GM18519 (cell line): Measurements from ENCODE around the gene FBXL4.
A peak's percentile ranks its signal among the peaks of the same experiment; 100 is the strongest.

ENCODE experiments used
- ATAC-seq: cut with Tn5 transposase; IDR thresholded peaks from one replicate; pipeline ENCODE4 v1.9.1; 2021; ENCODE audit warnings: mild to moderate bottlenecking, moderate library complexity; ENCODE audit not compliant: unreplicated experiment, low FRiP score

Gene FBXL4

DNA sequence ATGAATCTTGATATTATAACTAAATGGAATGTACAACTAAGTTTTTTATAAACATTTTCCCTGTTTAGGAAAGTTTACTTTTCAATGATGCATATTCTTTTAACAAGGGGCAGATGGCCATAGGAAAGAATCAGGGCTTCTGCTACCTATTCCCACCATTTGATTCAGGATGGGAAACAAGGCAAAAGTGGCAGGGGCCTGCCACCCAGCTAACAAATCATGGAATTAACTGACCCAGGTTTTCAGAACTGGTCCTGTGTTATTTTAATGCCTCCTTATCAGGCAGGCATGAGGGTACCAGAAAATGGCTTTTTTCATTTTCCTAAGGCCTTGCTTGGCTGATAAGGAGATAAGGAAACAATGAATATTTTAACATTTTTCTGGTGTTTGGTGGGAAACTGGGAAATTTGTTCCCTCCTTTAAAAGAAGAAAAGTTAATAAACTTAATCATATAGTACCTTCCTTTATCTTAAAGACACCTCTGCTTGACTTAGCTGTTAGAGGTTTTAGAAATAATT lies 106.7 kb downstream of the FBXL4 start:
- no peak for ATAC-seq

DNA sequence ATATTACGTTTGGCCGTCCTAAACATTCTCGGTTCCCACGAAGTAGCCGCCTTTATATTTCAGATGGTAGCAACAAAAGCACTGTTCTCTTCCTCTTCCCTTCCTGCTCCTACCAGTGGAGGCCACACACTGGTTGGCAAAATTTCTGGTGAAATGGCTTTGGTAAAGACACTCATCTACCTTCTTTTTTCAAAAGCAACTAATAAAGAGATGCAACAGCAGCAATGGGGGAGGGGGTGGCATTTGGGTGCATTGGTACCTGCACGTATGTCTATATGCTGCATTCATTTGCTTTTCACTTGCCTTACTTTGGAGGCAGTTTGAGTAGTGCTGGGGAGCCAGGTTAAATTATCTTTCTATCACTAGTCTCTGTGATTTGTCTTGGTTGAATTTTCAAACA lies 107.4 kb downstream of the FBXL4 start:
- ATAC-seq, result no peak

DNA sequence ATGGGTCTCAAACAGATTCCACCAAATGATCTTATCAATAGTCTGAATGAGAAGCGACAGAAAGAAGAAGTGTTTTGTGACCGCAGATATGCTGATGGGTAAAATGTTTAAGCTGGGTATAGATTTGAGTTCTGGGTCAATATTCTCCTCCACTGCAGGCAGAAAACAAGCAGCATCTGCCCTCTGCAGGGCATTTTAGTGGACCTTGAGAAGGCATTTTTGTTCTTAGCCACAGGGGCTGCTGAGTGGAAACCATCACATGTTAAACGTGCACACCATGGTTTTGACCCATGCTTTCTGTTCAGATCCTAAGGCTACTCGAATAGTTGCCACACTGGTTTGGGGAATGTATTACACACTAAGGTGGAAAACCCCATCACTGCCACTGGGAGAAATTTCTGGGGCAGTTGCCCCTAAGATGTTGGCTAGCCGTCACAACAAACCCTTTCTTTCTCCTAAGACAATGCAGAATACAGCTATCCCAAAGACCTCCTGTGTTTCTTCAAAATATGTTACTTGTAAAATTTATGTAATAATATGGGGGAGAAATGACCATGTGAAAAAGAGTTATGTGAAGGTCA lies 107.9 kb downstream of the FBXL4 start:
- no peak for ATAC-seq

DNA sequence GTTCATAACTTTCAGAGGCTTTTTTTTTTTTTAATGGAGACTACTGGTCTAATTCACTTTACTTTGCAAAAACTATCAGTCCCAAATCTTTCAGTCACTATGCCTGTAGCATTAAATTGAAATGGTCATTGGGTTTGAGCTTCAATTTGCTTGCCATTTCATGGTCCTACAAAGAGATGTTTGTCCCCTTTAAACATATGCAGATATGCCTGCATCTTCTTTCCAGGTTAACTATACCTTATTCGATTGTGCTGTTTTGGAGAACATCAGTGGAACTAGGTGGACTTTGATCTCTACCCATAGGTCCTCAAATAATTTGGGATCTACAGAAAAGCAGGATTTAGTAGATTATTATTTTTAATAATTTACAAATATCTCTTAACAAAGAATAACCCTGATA lies 108.8 kb downstream of the FBXL4 start:
- no peak for ATAC-seq

DNA sequence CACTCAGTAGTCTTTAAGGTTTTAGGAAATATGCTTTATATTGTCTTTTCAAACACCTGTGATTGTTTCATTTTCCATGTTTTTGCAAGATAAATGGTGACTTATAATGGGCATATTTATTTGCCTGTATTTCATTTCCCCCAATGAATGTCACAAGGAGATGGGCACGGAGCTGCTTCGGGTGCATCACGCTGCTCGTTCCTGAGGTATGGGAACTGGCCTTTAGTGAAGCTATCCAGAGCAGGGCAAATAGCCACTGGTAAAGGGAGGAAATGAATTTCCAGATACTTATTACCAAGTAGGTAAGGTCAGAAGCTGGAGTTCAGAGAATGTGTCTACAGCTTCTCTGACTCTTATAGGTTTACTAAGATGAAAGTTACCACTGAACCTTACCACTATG lies 109.7 kb downstream of the FBXL4 start:
- no peak for ATAC-seq

DNA sequence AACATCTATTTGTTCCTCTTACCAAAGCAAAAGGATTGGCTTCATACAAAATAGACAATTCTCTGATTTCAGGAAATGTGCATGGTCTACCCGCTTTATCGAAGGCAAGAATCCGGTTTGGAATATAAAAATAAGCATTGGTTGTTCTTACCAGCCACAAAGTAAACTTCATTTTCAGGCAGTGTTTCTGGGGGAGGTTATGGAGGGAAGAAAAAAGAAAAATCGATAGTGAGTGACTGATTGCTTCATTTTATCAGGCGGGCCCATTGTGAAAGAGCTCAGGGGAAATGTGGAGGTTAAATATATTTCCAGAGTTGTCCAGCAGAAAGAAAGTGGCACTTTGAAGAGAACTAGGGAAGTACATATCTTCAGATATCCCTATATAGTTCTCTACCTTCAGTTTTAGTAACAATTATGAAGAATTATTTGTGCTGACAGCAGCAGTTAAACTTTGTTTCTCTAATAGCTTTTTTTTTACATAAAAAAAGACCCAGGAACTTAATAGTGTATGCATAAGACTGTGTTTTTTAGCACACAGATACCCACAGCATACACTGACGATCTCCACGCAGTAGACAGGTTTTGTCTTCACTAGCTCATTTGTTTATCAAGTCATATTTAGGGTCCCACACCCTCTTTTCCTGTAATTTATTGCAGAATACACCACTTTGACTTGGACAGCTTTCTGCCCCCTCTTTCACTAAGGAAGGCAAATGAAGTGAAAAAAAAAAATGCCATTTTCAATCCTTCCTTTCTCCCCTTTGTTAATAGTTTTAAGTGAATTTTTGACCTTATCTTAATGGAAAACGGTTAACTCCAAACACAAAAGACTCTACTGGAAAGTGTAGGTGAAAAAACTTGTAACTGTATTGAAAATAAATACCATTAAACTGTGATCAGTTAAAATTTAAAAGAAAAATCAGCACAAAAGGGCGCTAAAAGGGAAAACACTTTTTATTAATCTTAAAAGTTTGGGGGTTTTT lies 110.5 kb downstream of the FBXL4 start:
- ATAC-seq, result no peak

DNA sequence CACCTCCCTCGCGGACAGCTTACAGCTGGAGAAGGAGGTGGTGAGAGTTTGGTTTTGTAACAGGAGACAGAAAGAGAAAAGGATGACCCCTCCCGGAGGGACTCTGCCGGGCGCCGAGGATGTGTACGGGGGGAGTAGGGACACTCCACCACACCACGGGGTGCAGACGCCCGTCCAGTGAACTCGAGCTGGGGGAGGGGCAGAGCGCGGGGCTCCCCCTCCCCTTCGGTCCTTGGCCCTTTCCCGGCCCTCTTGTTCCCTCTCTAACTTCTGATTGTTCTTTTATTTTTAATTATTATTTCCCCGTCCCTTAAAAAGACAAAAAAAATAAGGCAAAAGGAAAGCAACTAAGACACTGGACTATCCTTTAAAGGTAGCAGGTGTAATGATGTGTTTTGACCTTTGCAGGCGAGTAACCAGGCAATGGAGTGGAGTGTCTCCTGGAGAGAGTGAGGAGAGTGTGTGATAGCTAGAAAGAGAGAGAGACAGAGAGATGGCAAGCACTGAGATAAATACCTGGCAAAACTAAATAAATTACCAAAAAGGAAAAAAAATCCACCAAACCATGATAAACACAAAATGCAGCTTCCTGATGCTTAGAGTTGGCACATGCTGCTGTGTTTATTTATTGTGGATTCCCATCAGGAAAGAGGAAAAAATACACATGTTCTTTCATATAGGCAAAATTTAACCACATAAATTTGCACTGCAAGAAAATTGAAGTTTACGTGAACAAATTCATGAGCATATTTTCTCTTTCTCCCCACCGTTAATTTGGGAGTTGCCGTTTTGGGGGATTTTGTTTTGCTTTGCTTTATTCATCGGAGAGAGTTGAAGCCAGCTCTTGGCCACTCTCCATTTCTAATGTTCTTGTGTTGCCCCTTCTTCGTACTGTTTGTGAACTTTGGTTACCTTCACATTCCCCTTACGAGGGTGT lies 111.5 kb downstream of the FBXL4 start:
- ATAC-seq, result no peak

DNA sequence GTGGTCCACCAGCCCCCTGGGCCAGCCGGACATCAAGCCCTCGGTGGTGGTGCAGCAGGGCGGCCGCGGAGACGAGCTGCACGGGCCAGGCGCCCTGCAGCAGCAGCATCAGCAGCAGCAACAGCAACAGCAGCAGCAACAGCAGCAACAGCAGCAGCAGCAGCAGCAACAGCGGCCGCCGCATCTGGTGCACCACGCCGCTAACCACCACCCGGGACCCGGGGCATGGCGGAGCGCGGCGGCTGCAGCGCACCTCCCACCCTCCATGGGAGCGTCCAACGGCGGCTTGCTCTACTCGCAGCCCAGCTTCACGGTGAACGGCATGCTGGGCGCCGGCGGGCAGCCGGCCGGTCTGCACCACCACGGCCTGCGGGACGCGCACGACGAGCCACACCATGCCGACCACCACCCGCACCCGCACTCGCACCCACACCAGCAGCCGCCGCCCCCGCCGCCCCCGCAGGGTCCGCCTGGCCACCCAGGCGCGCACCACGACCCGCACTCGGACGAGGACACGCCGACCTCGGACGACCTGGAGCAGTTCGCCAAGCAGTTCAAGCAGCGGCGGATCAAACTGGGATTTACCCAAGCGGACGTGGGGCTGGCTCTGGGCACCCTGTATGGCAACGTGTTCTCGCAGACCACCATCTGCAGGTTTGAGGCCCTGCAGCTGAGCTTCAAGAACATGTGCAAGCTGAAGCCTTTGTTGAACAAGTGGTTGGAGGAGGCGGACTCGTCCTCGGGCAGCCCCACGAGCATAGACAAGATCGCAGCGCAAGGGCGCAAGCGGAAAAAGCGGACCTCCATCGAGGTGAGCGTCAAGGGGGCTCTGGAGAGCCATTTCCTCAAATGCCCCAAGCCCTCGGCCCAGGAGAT lies 112.4 kb downstream of the FBXL4 start:
- no peak for ATAC-seq

DNA sequence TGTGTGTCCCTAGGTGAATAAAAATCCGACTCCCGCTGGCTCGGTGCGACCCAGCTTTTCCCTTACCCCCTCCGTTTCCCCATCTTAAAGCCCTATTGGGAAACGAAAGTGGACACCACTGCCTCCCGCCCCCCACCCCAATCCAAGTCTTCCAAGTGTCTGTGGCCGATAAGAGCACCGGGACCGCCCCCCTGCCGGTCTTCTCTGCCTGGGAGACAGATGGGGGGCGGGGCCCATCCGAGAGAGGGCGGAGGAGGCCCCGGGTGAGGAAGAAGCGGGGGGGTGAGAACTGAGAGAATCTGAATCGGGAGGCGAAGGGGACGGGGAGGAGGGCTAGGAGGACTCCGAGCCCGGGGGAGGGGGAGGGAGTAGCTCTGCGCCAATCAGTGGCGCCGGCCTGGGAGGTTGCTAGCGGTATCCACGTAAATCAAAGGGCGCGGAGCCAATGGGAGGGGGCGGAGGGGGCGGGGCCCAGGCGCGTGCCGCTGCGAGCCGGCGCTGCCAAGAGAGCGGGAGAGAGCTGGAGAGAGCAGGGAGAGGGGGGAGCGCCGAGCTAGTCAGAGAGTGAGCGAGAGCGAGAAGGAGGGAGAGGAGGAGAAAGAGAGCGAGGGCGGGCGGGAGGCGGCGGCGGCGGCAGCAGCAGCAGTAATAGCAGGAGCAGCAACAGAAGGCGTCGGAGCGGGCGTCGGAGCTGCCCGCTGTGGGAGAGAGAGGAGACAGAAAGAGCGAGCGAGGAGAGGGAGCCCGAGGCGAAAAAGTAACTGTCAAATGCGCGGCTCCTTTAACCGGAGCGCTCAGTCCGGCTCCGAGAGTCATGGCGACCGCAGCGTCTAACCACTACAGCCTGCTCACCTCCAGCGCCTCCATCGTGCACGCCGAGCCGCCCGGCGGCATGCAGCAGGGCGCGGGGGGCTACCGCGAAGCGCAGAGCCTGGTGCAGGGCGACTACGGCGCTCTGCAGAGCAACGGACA lies 113.4 kb downstream of the FBXL4 start, which contains the start of gene POU3F2:
Gene POU3F2, plus strand, starts transcription at position 515 of the 972 bp plus-strand sequence. Its CDS starts 300 bp downstream, at position 815.
- ATAC-seq, result peak; percentile 61

DNA sequence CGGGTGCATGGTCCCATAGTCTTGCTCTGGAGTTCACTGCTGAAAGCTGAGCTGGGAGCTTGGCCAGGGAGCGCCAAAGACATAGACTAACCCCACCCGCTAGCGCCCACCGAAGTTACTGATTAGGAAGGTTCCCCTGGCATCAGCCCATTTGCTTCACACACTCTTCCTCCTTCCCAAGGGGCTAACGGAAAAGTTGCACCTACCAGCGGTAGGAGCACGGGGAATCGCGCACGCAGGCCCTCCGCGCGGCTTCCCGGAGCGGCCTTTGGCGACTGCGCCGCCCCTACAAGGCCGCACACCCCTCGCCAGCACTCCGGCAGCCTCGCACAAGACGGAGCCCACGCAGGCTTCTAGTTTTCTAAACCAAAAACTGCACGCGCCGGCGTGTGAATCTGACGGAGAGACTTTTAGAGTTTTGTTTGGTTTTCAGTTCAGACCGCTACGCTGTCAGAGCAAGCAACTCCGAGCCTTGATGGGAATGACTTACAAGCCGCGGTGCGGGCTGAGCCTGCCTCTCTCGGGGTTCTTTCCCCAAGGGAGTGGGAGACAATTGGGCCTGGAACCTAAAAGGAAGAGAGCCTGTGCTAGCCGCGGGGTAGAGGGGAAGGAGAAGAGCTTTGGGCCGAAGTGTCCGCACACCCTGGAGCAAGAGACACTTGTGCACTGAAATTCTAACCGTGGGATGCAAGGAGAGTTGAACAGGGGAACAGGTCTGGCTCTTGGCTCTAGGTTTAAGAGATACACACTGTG lies 114.3 kb downstream of the FBXL4 start:
- ATAC-seq, result no peak

DNA sequence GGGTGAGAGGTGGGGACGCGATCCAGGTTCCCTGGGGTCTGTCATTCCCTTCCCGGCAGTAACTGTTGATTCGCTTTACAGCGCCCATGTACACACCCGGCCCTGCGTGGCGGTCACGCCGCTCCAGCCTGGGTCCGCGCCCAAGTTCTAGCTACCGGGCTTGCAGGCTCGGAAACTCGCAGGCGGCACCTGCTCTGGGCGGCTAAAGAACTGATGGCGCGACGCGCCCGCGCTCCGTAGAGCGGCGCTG lies 114.8 kb downstream of the FBXL4 start:
- ATAC-seq, result no peak

DNA sequence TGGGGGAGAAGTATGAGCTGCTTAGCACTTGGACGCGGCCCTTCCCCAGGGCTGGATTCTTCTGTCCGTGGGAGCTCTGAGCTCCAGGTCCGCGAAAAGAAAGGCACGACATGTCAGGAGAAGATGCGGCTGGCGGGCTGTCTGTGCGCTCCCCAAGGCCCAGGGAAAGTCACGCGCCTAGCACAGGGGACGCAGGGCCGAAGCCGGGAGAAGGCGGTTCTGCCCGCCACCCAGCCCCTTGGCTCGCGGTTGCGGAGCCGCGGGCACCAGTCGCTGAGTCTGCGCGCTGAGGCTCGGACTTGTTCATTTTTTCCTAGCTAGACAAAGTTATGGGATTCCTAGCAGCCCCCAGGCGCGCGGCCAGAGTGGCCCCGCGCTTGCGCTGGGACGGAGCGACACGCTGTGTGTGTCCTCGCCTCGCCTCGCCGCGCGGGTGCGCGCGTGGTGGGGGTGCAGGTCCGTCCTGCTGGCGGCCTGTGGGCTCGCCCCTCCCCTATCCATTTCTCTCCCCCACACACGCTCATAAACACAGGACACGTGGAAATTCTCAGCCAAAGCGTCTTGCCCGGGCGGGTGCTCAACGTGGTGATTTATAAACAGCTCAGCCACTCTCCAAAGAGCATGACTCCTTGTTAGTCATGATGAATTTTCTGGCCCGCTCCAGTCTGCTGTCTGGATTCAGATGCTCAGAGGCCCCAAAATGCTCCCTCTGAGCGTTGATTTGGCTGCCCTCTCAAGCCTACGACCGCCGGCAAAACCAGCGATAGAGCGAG lies 115.3 kb downstream of the FBXL4 start:
- ATAC-seq, result no peak

DNA sequence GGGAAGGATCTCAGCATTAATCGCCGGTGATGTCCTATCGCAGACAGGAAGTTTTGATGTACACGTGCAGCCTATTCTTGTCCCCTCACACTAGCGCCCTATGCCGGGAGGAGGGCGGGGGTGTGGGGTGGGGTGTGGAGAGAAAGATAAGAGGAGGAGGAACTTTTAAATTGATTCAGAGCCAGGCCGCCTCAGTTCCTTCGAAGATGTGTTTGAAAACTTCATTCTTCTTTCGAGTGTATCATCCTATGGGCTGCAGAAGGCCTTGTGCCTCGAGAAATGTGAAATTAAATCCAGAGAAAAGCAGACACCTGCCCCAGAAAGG lies 115.8 kb downstream of the FBXL4 start:
- no peak for ATAC-seq

DNA sequence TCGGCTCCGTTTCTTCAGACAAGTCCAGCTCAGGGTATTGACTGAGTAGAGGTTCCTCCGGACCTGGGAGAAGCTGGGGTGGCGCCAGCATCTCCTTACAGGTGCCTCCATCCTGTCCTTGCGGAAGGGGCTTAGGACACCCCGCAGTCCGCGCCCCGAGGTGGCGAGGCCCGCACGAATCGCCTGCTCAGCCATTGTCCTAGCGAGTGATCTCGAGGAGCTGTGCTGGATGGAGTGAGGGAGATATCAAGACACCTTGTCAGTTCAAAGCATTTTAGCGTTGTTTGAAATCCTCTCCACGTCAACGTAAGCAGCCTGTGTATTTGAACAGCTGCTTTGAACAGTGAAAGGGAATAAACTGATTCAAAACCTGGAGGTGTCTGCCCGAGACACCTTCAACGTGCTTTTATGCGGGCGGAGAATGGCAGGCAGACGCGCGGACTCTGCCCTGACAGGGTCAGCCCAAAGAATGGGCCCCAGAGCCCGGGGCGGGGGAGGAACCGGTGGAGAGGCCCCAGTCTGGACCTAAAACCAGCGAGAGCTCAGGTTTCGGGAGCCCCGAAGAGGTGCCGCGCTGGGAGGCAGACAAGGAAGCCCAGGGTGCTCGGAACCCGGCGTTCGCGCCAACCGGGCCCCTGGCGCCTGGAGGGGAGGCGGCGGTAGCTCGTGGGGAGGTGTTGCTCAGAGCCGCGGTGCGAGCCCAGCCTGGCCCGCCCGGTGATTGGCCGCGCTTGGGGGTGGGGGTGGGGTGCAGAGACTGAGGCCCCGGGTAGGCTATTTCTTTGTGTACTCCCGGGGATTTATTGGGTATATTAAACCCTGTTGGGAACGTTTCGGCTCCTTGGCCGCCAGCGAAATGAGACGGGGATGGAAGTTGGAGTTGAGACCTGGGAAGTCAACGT lies 116.4 kb downstream of the FBXL4 start:
- no peak for ATAC-seq

DNA sequence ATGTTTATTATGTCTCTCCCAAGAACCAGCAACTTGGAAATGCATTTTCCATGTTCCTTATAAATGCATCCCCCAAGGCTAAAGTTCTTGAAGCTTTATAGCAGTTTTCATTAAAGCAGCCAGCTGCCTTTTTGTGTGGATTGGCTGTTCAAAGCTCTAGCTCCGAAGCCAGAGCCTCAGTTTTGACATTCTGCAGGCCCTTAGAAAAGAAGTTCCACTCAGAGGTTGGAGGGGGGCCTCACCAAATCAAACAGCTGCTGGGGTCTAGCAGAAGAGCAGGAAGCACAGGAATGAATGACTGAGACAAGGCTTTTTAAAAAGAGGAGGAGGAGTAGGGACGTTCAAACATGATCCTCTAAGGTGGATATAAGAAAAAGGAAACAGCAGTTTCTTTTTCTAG lies 117.6 kb downstream of the FBXL4 start:
- no peak for ATAC-seq

DNA sequence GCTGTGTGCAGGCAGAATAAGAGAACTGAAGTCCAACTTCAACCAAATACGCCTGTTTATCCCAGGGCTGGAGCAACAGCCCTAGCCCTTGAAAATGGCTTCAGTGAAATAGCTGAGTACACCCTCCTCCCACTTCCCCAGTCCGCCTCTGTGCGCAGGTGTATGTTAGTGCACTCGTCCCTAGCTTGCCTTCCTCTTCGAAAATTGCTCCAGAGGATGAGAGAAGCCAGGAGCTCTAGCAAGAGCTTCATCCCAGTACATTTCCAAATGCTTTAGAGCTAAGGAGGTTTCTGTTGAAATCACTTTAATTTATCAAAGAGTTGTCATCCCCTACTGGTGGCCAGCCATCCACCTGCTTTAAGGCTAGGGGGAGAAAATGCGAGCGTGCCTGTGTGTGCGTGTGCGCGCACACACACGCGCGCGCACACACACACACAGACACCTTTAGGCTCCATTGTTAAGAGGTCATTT lies 118.8 kb downstream of the FBXL4 start:
- ATAC-seq, result no peak
